Measurements from ENCODE around the gene PCP4. TPM values are rescaled to one million over a fixed set of nuclear protein-coding genes. Genes with fewer than 3 reads are reported as not detected.

Gene PCP4
- total RNA-seq, 1 experiment from 2014 or later = not detected

GRCh38 chr21:39849014-39849655 is 18.1 kb upstream of the PCP4 start:
- H3K27me3 ChIP-seq (ENCODE audit: control insufficient read depth, insufficient read depth, low read length) = no peaks in the 10 kb centered on the region
- no peaks in the 10 kb centered on the region for H3K36me3 ChIP-seq (ENCODE audit: control insufficient read depth, insufficient read depth, low read length)
- no peaks in the 10 kb centered on the region for H3K9me3 ChIP-seq (ENCODE audit: control insufficient read depth, insufficient read depth, low read depth, low read length)
- no peak overlapping the region for H3K4me3 ChIP-seq (ENCODE audit: low read depth in 2 of 2, low read length in 2 of 2)
- POLR2A ChIA-PET = no interaction called here
- DNase-seq (ENCODE audit: low read depth, low spot score) = no peak
- in situ Hi-C loops (cut with HindIII; ENCODE audit: low pct_unique_long_range_greater_than_20kb, low sequenced_read_pairs) (no loop called here), intact Hi-C loops (cut with micrococcal nuclease; ENCODE audit: unreplicated experiment) (no loop called here)
- H3K4me1 ChIP-seq (ENCODE audit: control insufficient read depth, insufficient read depth, low read length) = no peaks in the 10 kb centered on the region
- no peak for ATAC-seq
- no TSS peak for BruUV-seq (replicated peaks)
- CTCF ChIA-PET = no interaction called here
- no peak overlapping the region for H3K27ac ChIP-seq (ENCODE audit: low read length)
- no peak for TF ChIP-seq REST (IDR thresholded peaks at IDR 0.05; ENCODE audit: insufficient read depth in 1 of 2, low read depth in 2 of 2, low read length in 1 of 2)
- no peak for TF ChIP-seq TCF7L2 (IDR thresholded peaks at IDR 0.05; ENCODE audit: low read depth, low read length)
- no peak for TF ChIP-seq POLR2AphosphoS5 (IDR thresholded peaks at IDR 0.05; ENCODE audit: low read depth, low read length)
- TF ChIP-seq SIN3A (IDR thresholded peaks at IDR 0.05; ENCODE audit: borderline replicate concordance, insufficient read depth, low read depth, low read length) = no peak
- TF ChIP-seq, protein P1, sequence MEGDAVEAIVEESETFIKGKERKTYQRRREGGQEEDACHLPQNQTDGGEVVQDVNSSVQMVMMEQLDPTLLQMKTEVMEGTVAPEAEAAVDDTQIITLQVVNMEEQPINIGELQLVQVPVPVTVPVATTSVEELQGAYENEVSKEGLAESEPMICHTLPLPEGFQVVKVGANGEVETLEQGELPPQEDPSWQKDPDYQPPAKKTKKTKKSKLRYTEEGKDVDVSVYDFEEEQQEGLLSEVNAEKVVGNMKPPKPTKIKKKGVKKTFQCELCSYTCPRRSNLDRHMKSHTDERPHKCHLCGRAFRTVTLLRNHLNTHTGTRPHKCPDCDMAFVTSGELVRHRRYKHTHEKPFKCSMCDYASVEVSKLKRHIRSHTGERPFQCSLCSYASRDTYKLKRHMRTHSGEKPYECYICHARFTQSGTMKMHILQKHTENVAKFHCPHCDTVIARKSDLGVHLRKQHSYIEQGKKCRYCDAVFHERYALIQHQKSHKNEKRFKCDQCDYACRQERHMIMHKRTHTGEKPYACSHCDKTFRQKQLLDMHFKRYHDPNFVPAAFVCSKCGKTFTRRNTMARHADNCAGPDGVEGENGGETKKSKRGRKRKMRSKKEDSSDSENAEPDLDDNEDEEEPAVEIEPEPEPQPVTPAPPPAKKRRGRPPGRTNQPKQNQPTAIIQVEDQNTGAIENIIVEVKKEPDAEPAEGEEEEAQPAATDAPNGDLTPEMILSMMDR (IDR thresholded peaks at IDR 0.05) = no peak

DNA sequence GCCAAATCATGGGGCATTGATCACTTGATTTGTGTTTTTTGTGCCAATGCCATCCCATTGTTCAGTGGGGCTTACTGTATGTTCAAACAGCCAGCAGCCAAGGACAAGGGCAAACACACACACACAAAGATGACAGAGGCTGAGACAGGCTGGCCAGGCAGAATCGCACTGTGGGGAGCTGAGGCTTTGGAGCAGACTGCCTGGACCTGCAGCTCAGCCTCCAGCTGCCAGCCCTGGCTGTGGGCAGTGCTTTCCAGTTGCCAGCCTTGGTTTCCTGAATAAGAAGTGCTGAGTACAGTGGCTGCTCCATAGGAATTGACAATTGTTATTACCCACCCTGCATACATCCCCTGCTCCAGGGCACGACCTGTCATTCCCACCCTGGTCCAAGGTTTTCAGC is 16.9 kb upstream of the PCP4 start:
- ATAC-seq (no peak), DNase-seq (ENCODE audit: low read depth, low spot score) (no peak)
- TF ChIP-seq POLR2AphosphoS5 (IDR thresholded peaks at IDR 0.05; ENCODE audit: low read depth, low read length) (no peak), SIN3A (IDR thresholded peaks at IDR 0.05; ENCODE audit: borderline replicate concordance, insufficient read depth, low read depth, low read length) (no peak), REST (IDR thresholded peaks at IDR 0.05; ENCODE audit: insufficient read depth in 1 of 2, low read depth in 2 of 2, low read length in 1 of 2) (no peak), TCF7L2 (IDR thresholded peaks at IDR 0.05; ENCODE audit: low read depth, low read length) (no peak)
- TF ChIP-seq, protein P1 (IDR thresholded peaks at IDR 0.05) = no peak
- no peaks in the 10 kb centered on the region for H3K27me3 ChIP-seq (ENCODE audit: control insufficient read depth, insufficient read depth, low read length)
- intact Hi-C loops (cut with micrococcal nuclease; ENCODE audit: unreplicated experiment) = no loop called here
- no peaks in the 10 kb centered on the region for H3K4me1 ChIP-seq (ENCODE audit: control insufficient read depth, insufficient read depth, low read length)
- BruUV-seq (replicated peaks) = no TSS peak
- ChIA-PET CTCF (no interaction called here), POLR2A (no interaction called here)
- H3K4me3 ChIP-seq (ENCODE audit: low read depth in 2 of 2, low read length in 2 of 2) = no peak overlapping the region
- no peaks in the 10 kb centered on the region for H3K9me3 ChIP-seq (ENCODE audit: control insufficient read depth, insufficient read depth, low read depth, low read length)
- in situ Hi-C loops (cut with HindIII; ENCODE audit: low pct_unique_long_range_greater_than_20kb, low sequenced_read_pairs) = no loop called here
- no peak overlapping the region for H3K27ac ChIP-seq (ENCODE audit: low read length)
- H3K36me3 ChIP-seq (ENCODE audit: control insufficient read depth, insufficient read depth, low read length) = no peaks in the 10 kb centered on the region
